Neuron (in vitro differentiated cells): ENCODE data around the gene TM9SF1.

Source experiments
- H2AFZ ChIP-seq: one replicate; pipeline ENCODE4 v1.6.1; 2013; ENCODE audit warnings: low read depth, mild to moderate bottlenecking, inconsistent platforms, low read length, moderate library complexity
- H3K27me3 ChIP-seq: one replicate; pipeline ENCODE4 v1.6.1; 2013; ENCODE audit warnings: low read length; ENCODE audit not compliant: insufficient read depth
- H3K36me3 ChIP-seq: one replicate; pipeline ENCODE4 v1.6.1; 2013; ENCODE audit warnings: low read length; ENCODE audit not compliant: insufficient read depth
- H3K4me1 ChIP-seq: one replicate; pipeline ENCODE4 v1.6.1; 2013; ENCODE audit warnings: low read length; ENCODE audit not compliant: insufficient read depth
- H3K4me3 ChIP-seq: 2 replicates; pipeline ENCODE4 v1.5.1; 2013; ENCODE audit warnings: mild to moderate bottlenecking, low read length, moderate library complexity
- H3K9me3 ChIP-seq: one replicate; pipeline ENCODE4 v1.6.1; 2013; ENCODE audit warnings: low read length

TM9SF1 gene

DNA sequence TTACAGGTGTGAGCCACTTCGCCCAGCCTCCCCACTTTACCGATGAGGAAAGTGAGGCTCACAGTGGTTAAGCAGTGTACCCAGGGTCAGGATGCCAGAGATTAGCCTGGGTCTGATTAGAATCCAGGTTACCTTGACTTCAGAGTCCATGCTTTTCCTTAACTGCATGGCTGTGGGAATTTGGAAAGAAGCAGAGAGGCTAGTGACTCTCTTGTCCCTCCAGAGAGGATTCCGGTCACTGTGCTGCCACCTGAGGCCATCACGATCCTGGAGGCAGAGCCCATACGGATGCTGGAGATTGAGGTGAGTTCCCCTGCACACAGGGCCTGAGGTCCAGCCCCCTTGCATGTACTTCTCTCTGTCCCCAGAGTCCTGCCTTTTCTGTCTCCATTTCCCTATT lies 18.6 kb downstream of the TM9SF1 start:
- Histone ChIP-seq H3K4me3 (no peak overlapping the region), H3K9me3 (no peaks in the 10 kb centered on the region), H3K27me3 (no peaks in the 10 kb centered on the region), H3K36me3 (peaks cover 32% of the 10 kb centered on the region), H3K4me1 (no peaks in the 10 kb centered on the region), H2AFZ (no peak overlapping the region)

DNA sequence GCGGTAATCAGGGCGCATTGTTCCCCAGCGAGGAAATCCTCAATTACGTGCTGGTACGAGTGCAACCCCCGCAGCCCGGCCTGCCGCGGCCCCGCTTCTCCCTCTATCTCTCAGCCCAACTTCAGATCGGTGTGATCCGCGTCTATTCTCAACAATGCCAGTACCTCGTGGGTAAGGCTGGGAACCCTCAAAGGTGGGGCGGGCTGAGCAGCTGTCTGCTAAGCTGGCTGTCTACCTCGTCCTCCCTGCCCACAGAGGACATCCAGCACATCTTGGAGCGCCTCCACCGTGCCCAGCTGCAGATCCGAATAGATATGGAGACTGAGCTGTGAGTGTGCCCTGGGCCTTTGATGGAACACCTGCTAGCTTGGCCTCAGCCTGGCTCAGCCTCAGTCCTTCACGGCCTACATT lies 22.4 kb downstream of the TM9SF1 start:
- H3K27me3 ChIP-seq = no peaks in the 10 kb centered on the region
- H2AFZ ChIP-seq = no peak overlapping the region
- no peaks in the 10 kb centered on the region for H3K4me1 ChIP-seq
- no peak overlapping the region for H3K4me3 ChIP-seq
- peaks cover 4% of the 10 kb centered on the region for H3K36me3 ChIP-seq
- H3K9me3 ChIP-seq = no peaks in the 10 kb centered on the region

DNA sequence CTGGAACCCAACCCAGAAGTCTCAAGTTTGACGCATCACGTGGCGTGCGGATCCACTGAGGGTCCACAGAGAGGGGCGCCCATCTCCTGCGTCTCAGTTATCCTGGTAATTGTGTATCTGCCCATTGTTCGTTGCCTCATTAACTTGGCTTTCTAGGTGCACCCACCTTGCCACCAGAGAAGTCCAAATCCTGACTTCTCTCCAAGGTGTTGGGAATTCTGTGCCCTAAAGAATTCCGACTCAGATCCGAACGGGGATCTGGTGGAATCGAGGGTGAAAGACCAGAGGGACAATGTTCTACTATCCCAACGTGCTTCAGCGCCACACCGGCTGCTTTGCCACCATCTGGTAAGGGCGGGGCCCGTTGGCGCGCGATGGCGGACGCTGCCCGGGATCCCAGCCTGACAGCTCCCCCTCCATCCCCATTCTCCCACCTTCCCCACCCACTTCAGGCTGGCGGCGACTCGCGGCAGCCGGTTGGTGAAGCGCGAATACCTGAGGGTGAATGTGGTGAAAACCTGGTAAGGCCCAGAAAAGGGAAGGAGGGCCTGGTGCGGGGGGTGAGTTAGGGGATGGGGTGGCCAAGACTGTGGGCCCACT lies 22.9 kb downstream of the TM9SF1 start:
- H3K4me1 ChIP-seq = no peaks in the 10 kb centered on the region
- H3K9me3 ChIP-seq = no peaks in the 10 kb centered on the region
- peaks cover 4% of the 10 kb centered on the region for H3K36me3 ChIP-seq
- no peaks in the 10 kb centered on the region for H3K27me3 ChIP-seq
- peak overlapping the region; percentile 15 for H3K4me3 ChIP-seq
- H2AFZ ChIP-seq = no peak overlapping the region

DNA sequence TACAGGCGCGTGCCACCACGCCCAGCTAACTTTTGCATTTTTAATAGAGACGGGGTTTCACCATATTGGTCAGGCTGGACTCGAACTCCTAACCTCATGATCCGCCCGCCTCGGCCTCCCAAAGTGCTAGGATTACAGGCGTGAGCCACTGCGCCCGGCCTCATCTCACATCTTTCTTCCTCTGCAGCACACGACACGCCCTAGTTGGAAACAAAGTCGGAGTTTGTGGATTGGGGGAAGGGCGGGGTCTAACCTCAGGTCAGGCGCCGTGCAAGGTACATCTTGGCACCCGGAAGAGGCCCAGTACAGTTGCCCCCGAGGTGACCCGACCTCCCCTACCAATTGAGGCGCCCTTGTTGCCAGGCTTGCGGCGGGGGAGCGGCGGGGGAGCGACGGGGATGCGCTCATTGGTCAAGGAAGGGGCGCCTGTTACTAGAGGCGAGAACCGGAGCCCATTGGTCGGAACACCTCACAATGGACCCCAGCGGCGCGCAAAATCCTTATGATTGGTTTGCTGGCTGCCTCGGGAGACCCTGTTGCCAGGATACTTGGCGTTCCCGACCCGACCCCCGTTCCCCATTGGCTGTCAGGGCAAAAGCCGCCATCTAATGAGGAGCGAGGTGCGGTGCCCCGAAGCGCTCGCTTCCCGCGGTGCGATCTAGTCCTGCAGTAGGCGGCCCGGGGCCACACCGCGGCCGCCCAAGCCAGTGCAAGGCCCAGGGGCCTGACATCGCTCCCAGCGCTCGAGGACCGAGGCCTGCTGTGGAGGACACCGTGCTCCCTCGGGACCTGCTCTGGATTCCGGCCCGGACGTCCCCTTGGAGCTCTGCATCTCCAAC lies 23.6 kb downstream of the TM9SF1 start, which contains the start of gene REC8:
Gene REC8 (plus strand): TSS at position 659 of the 839 bp plus-strand sequence. CDS start 473 bp downstream, outside the sequence.
- no peak within 1 kb of the TSS for H2AFZ ChIP-seq
- no peaks in the 10 kb centered on the region for H3K9me3 ChIP-seq
- H3K36me3 ChIP-seq = peaks cover 3% of the 10 kb centered on the region
- H3K4me1 ChIP-seq = no peaks in the 10 kb centered on the region
- peak within 1 kb of the TSS; percentile 15 for H3K4me3 ChIP-seq
- H3K27me3 ChIP-seq = no peaks in the 10 kb centered on the region

DNA sequence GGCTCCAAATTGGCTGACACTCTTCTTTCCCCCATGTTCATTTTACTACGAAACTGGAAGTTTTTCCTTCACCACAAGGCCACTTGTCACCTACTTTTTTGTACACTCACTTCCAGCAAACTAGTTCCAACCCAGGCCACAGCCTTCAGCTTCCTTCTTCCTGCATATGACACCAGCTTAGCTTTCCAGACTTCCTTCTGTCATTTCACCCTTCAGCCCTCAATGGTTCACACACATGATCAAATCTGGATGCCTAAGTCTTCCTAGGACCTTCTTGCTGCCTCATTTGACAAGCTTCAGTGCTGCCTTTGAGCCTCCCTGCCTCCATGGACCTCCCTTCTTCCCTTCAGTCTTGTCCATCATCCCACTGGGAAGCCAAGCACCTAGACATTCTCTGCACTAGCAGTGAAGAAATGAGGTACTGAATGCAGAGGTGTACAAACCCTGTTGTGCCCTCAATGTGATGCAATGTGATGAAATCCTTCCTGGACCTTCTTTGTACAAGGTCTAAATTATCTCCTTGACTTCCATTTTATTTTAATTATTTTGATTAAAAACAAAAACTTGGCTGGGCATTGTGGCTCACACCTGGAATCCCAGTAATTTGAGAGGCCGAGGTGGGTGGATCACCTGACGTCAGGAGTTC lies 27.6 kb downstream of the TM9SF1 start:
- Histone ChIP-seq H3K4me1 (no peaks in the 10 kb centered on the region), H3K9me3 (no peaks in the 10 kb centered on the region), H3K4me3 (no peak overlapping the region), H2AFZ (no peak overlapping the region), H3K27me3 (no peaks in the 10 kb centered on the region), H3K36me3 (peaks cover 33% of the 10 kb centered on the region)

DNA sequence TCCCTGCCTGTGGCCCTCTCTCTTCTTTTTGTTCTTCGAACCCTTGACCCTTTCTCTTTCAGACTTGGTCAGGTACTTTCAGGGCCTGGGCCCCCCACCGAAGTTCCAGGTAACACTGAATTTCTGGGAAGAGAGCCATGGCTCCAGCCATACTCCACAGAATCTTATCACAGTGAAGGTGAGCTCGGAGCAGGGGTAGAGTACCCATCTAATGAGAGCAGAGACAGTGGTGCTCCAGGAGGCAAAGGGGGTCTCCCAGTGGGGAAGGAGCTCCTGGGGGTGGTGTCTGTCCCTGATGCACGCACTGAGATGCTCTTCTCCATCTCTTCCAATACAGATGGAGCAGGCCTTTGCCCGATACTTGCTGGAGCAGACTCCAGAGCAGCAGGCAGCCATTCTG lies 29.5 kb downstream of the TM9SF1 start:
- H3K4me1 ChIP-seq = peaks cover 14% of the 10 kb centered on the region
- no peaks in the 10 kb centered on the region for H3K27me3 ChIP-seq
- H3K4me3 ChIP-seq = no peak overlapping the region
- H3K9me3 ChIP-seq = no peaks in the 10 kb centered on the region
- H3K36me3 ChIP-seq = peaks cover 33% of the 10 kb centered on the region
- no peak overlapping the region for H2AFZ ChIP-seq

DNA sequence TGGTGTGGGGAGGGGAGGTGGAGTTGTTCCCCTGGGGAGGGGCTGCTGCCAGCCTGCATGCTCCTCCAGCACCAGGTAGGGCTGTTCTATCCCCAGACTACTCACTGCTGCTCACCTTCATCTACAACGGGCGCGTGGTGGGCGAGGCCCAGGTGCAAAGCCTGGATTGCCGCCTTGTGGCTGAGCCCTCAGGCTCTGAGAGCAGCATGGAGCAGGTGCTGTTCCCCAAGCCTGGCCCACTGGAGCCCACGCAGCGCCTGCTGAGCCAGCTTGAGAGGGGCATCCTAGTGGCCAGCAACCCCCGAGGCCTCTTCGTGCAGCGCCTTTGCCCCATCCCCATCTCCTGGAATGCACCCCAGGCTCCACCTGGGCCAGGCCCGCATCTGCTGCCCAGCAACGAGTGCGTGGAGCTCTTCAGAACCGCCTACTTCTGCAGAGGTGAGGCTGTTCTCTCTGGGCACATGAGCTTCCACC lies 30.7 kb downstream of the TM9SF1 start:
- no peaks in the 10 kb centered on the region for H3K27me3 ChIP-seq
- peaks cover 45% of the 10 kb centered on the region for H3K36me3 ChIP-seq
- H3K9me3 ChIP-seq = no peaks in the 10 kb centered on the region
- H2AFZ ChIP-seq = no peak overlapping the region
- no peak overlapping the region for H3K4me3 ChIP-seq
- peaks cover 19% of the 10 kb centered on the region for H3K4me1 ChIP-seq

DNA sequence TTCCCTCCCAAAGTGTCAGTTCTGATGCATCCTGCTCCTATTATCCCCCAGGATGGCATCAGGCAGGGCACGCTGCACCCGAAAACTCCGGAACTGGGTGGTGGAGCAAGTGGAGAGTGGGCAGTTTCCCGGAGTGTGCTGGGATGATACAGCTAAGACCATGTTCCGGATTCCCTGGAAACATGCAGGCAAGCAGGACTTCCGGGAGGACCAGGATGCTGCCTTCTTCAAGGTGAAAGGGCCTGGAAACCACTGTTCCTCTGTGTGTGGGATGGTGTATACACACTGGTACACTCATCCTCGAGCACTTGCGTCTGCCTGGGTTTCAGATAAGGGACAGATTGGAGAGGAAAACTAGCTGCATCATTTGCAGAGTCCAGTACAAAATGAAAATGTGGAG lies 33.1 kb downstream of the TM9SF1 start:
- no peaks in the 10 kb centered on the region for H3K27me3 ChIP-seq
- H3K9me3 ChIP-seq = no peaks in the 10 kb centered on the region
- H2AFZ ChIP-seq = no peak overlapping the region
- H3K36me3 ChIP-seq = peaks cover 60% of the 10 kb centered on the region
- peaks cover 19% of the 10 kb centered on the region for H3K4me1 ChIP-seq
- H3K4me3 ChIP-seq = peak overlapping the region; percentile 55

DNA sequence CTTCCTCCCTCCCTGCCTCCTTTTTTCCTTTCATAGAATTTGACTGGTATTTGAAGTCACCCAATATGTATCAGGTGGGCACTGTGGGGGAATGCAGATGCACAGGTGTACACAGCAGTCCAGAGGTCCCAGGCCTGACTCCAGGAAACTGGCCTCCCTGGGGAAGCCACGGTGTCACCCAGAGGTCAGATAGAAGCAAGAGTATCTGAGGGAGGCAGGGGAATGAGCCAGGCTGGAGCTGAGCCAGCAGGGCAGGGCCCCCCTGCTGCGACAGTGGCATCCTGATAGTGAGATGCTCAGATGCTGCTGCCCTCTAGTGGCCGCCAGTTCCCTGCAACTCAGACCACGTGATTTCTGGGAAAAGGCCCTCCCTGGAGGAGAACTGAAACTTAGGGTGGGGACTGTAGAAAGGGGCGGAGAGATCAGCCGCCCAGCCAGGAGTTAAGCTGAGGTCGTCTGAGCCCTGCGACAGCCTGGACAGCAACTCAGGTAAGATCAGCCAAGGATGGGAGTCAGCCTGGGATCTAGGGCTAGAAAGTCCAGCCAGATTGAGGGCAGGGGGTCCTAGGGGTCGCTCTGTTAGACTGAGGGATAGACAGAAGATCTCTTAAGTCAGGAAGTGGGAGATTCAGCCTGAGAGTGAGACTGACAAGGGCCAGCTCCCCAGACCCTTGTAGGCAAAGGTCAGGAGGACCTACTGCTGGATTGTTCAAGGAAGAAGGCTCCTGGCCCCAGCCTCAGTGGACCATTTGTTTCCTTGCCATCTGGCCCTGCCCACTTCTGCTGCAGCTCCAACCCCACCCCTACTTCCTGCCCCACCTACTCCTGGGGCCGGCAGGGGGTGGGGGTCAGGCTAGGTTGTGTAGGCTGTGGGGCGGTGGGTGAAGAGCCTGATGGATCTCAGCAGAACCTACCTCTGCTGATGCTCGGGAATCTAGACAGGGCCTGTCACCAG lies 34.1 kb downstream of the TM9SF1 start, which contains the start of gene IRF9:
Gene IRF9 (plus strand): TSS at position 416 of the 955 bp plus-strand sequence. CDS start 880 bp downstream, outside the sequence.
- peaks cover 19% of the 10 kb centered on the region for H3K4me1 ChIP-seq
- peaks cover 64% of the 10 kb centered on the region for H3K36me3 ChIP-seq
- no peaks in the 10 kb centered on the region for H3K27me3 ChIP-seq
- H2AFZ ChIP-seq = no peak within 1 kb of the TSS
- peak within 1 kb of the TSS; percentile 55 for H3K4me3 ChIP-seq
- H3K9me3 ChIP-seq = no peaks in the 10 kb centered on the region

DNA sequence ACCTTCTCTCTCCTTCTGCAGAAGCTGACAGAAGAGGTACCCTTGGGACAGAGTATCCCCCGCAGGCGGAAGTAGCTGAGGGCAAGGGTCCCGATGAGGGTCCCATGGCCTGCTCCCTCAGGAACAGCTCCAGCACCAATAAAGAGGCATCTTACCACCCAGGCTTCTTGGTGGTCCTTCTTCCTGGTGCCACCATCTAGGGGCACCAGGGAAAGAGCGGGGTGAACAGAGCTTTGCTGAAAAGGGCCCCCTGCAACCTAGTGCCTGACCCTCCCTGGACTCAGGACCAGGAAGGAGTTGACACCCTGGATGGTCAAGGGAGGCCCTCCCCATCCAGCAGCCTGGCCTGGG lies 34.8 kb downstream of the TM9SF1 start:
- Histone ChIP-seq H2AFZ (no peak overlapping the region), H3K27me3 (no peaks in the 10 kb centered on the region), H3K9me3 (no peaks in the 10 kb centered on the region), H3K4me1 (peaks cover 19% of the 10 kb centered on the region), H3K36me3 (peaks cover 64% of the 10 kb centered on the region), H3K4me3 (no peak overlapping the region)

DNA sequence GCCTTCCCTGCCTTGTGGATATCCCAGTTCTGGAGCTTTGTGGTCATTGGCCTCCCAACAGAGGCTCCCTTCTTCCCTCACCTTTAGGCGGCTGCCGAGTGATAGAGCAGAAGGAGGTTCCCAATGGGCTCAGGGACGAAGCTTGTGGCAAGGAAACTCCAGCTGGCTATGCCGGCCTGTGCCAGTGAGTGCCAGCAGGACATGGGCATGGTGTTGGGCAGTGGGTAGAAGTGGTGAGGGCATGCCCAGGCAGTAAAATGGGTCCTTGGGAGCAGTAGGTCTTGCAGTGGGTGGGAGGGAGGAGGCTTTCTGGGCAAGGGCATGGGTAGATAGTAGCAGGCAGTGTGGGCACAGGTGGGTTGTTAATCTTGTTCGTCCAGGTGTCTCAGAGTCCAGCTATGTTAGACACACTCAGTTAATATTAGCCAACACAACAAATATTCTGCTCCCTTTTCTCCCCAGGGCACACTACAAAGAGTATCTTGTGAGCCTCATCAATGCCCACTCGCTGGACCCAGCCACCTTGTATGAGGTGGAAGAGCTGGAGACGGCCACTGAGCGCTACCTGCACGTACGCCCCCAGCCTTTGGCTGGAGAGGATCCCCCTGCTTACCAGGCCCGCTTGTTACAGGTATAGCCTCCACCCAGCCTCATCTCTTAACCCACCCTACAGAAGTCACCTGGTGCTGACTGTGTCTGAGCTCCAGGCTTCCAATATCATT lies 35.3 kb downstream of the TM9SF1 start:
- Histone ChIP-seq H3K4me1 (peaks cover 19% of the 10 kb centered on the region), H3K27me3 (no peaks in the 10 kb centered on the region), H3K4me3 (no peak overlapping the region), H3K9me3 (no peaks in the 10 kb centered on the region), H2AFZ (no peak overlapping the region), H3K36me3 (peaks cover 64% of the 10 kb centered on the region)

DNA sequence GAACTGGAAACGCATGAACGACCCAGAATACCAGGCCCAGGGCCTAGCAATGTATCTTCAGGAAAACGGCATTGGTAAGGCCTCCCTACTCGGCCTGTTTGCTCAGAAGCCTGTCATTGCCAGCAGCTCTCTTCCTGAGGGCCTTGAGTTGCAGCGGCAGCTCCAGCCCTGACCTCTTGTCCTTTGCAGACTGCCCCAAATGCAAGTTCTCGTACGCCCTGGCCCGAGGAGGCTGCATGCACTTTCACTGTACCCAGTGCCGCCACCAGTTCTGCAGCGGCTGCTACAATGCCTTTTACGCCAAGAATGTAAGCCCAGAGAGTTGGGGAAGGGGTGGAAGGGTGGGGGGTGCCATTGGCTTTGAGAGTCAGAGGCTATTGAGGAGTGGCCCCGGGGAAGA lies 37.9 kb downstream of the TM9SF1 start:
- Histone ChIP-seq H3K4me1 (peaks cover 19% of the 10 kb centered on the region), H3K4me3 (no peak overlapping the region), H3K36me3 (peaks cover 57% of the 10 kb centered on the region), H2AFZ (no peak overlapping the region), H3K27me3 (no peaks in the 10 kb centered on the region), H3K9me3 (no peaks in the 10 kb centered on the region)
